ENCODE results near the gene UBE2D3.

UBE2D3 gene

DNA sequence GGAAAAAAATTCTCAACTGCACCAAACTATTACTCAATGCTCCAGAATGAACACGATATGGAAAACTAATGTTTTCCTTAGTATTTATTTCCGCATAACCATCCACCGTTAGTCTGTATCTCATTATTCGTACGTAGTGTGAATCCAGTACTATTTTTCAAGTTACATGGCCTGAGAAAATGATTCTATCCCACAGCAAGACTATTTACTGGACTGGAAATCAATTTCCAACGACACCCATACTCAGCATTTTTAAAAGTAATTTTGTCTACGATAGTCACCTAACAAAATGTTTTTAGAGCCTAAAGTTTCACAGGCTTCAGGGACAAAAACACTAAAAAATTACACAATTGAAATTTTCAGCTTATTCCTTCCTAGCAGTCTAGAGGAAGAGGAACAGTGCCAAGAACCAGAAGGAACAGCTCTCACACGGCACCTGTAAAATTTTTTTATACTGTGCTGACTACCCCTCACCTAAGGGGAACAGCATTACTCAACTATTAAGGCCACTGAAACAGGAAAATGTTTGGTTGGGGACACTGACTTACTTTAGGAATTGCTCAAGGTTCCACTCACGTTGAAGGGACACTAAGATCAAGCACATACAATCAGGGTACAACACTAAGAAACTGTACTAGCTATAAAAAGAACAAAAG lies 9.6 kb downstream of the UBE2D3 start:
- no peak overlapping the region for H3K4me3 ChIP-seq (ENCODE audit: low read depth, low read length)
- TF ChIP-seq, protein P1, sequence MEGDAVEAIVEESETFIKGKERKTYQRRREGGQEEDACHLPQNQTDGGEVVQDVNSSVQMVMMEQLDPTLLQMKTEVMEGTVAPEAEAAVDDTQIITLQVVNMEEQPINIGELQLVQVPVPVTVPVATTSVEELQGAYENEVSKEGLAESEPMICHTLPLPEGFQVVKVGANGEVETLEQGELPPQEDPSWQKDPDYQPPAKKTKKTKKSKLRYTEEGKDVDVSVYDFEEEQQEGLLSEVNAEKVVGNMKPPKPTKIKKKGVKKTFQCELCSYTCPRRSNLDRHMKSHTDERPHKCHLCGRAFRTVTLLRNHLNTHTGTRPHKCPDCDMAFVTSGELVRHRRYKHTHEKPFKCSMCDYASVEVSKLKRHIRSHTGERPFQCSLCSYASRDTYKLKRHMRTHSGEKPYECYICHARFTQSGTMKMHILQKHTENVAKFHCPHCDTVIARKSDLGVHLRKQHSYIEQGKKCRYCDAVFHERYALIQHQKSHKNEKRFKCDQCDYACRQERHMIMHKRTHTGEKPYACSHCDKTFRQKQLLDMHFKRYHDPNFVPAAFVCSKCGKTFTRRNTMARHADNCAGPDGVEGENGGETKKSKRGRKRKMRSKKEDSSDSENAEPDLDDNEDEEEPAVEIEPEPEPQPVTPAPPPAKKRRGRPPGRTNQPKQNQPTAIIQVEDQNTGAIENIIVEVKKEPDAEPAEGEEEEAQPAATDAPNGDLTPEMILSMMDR (IDR thresholded peaks at IDR 0.05; ENCODE audit: low read depth, low read length): no peak
- DNase-seq (ENCODE audit: low read depth, low spot score): no peak
- in situ Hi-C loops (cut with HindIII; ENCODE audit: low sequenced_read_pairs): no loop called here

DNA sequence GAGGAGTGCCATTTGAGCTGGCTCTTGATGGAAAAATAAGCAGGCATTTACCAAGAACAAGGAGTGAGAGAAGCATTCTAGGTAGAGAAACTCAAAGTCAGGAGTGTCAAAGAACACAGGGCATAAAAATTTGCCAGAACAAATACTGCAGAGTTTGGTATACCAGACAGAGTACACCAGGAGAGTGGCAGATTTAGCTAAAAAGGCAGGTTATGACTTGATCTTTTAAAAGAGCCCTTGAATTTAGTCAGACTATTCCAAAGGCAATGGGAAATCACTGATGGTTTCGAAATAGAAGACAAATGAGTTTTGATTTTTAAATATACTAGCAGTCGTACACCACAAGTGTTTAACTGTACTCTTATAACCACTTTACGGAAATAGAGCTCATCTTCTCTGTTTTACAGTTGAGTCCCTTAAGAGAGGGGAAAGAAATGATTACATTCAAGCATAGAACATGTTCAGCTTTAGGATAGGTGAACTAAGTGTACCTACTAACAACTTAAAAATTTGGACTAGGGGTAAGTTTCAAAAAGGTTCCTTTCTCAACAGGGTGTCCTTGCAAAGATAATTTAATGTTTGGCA lies 10.2 kb downstream of the UBE2D3 start:
- TF ChIP-seq, protein P1 (IDR thresholded peaks at IDR 0.05; ENCODE audit: low read depth, low read length): no peak
- no peak overlapping the region for H3K4me3 ChIP-seq (ENCODE audit: low read depth, low read length)
- DNase-seq (ENCODE audit: low read depth, low spot score): no peak
- in situ Hi-C loops (cut with HindIII; ENCODE audit: low sequenced_read_pairs): no loop called here

DNA sequence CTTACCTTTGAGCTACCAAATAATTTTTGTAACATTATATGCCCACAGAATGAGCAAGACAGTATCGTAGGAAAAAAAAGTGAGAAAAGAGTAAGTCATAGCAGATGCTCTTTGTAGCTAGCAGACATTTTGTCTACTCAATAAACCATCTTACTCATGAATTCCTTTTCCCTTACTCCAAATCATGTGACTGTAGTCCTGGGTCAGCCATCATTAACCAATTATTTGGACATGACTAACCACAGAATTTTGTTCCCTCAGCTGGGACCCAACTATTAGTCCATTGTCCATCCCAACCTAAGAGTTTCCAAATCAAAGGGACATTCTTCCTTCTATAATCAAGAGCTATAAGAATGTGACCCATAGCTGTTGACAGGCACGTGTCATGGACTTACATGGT lies 11.4 kb downstream of the UBE2D3 start:
- in situ Hi-C loops (cut with HindIII; ENCODE audit: low sequenced_read_pairs): no loop called here
- TF ChIP-seq, protein P1 (IDR thresholded peaks at IDR 0.05; ENCODE audit: low read depth, low read length): no peak
- H3K4me3 ChIP-seq (ENCODE audit: low read depth, low read length): no peak overlapping the region
- peak; percentile 86 for DNase-seq (ENCODE audit: low read depth, low spot score)

DNA sequence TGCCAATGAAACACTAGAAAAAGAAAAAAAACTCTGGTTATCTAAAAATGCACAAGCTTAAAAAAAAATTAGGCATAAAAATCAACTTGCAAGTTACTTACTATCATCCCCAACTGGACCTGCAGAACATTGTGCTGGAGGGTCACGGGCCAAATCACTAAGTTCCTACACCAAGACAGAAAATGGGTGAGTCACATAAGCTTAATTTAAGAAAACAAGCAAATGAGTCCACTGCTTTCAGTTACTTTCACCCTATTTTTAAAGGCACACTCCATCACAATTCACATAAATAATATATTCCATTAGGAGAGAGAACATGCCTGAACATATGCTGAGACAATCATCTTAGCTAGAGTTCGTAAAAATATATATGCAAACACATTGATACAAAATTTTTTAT lies 17.7 kb downstream of the UBE2D3 start:
- DNase-seq (ENCODE audit: low read depth, low spot score): no peak
- TF ChIP-seq, protein P1 (IDR thresholded peaks at IDR 0.05; ENCODE audit: low read depth, low read length): no peak
- in situ Hi-C loops (cut with HindIII; ENCODE audit: low sequenced_read_pairs): no loop called here
- no peak overlapping the region for H3K4me3 ChIP-seq (ENCODE audit: low read depth, low read length)

DNA sequence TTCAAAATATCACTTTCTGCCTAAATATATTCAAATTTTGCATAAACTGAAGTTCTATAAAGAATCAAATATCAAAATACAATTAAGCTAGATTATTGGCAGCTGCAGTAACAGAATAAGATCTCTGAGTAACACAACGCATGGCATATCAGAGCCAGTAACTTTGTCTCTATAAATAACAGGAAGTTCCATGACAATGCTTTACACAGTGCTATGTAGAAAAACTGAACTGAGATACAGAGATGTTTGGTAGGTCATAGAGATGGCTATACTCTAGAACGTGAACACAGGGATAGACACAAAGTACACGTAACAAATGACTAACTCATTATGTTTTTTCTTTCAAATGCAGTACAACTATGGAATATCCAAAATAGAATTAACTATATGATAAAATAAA lies 18.2 kb downstream of the UBE2D3 start:
- TF ChIP-seq, protein P1 (IDR thresholded peaks at IDR 0.05; ENCODE audit: low read depth, low read length): no peak
- DNase-seq (ENCODE audit: low read depth, low spot score): no peak
- H3K4me3 ChIP-seq (ENCODE audit: low read depth, low read length): no peak overlapping the region
- in situ Hi-C loops (cut with HindIII; ENCODE audit: low sequenced_read_pairs): no loop called here

DNA sequence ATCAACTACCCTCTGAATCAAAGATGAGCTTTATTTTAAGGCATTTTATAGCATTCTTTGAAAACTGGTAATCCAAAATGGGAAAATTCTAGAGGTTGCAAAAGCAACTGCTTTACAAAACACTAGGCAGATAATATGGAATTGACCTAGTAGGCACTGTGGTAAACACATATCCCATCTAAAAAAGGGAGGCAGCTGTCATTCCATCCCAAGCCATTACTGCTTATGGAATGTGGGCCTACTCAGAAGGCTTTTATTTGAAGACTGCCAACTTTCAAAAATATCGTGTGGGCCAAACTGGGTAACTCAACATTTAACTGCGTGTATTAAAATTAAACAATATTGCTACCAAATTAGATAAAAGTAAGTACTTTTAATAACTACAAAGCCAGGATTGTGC lies 19.3 kb downstream of the UBE2D3 start:
- TF ChIP-seq, protein P1 (IDR thresholded peaks at IDR 0.05; ENCODE audit: low read depth, low read length): no peak
- DNase-seq (ENCODE audit: low read depth, low spot score): no peak
- no peak overlapping the region for H3K4me3 ChIP-seq (ENCODE audit: low read depth, low read length)
- in situ Hi-C loops (cut with HindIII; ENCODE audit: low sequenced_read_pairs): no loop called here
